Measurements from ENCODE around the gene SMPD1. TPM values are rescaled to one million over a fixed set of nuclear protein-coding genes. Genes with fewer than 3 reads are reported as not detected.

The SMPD1 gene
- total RNA-seq, 1 experiment from 2014 or later: 2.8 TPM

DNA sequence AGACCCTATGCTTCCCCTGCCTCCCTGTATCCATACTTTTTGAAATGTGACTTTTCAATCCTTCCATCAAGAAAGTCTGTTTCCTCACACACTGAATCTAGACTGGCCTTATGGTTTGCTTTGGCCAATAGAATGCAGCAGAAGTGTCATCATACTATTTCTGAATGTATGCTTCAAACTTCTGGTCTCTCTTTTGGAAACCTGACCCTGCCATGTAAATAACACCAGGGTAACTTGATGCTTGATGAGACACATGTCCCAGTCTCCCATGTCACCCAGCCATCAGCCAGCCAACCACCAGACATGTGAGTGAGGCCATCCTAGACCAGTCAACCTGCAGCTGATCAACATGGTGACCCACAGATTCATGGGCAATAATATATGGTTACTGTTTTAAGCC is 40.2 kb upstream of the SMPD1 start:
- no TSS peak for BruUV-seq (replicated peaks)
- intact Hi-C loops (cut with micrococcal nuclease): loop anchor here (10.0 kb wide), 1 partner anchor 535 kb away; no protein-coding TSS in a partner anchor
- TF ChIP-seq RAD21 (IDR thresholded peaks at IDR 0.05; ENCODE audit: low read depth): no peak
- no peak for TF ChIP-seq EZH2 (IDR thresholded peaks at IDR 0.05)
- no peak for TF ChIP-seq FOSL1 (IDR thresholded peaks at IDR 0.05; ENCODE audit: low read depth)
- no peak for TF ChIP-seq EGR1 (IDR thresholded peaks at IDR 0.05; ENCODE audit: low read depth)
- TF ChIP-seq ZFX (IDR thresholded peaks at IDR 0.05): no peak
- TF ChIP-seq CEBPB (IDR thresholded peaks at IDR 0.05; ENCODE audit: low read depth): no peak
- TF ChIP-seq, protein P1, sequence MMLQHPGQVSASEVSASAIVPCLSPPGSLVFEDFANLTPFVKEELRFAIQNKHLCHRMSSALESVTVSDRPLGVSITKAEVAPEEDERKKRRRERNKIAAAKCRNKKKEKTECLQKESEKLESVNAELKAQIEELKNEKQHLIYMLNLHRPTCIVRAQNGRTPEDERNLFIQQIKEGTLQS (IDR thresholded peaks at IDR 0.05): no peak
- no peak for TF ChIP-seq CBX3 (IDR thresholded peaks at IDR 0.05; ENCODE audit: low read depth)
- TF ChIP-seq JUND (IDR thresholded peaks at IDR 0.05): no peak
- TF ChIP-seq EZH2phosphoT487 (IDR thresholded peaks at IDR 0.05; ENCODE audit: borderline replicate concordance): no peak
- TF ChIP-seq TCF7L2 (IDR thresholded peaks at IDR 0.05; ENCODE audit: borderline replicate concordance, extremely low read depth, insufficient read depth, insufficient read length): no peak
- no peak for TF ChIP-seq ELF1 (IDR thresholded peaks at IDR 0.05; ENCODE audit: borderline replicate concordance, low read depth)
- no peak for TF ChIP-seq SIN3A (IDR thresholded peaks at IDR 0.05; ENCODE audit: low read depth)
- TF ChIP-seq YY1 (IDR thresholded peaks at IDR 0.05; ENCODE audit: extremely low read depth, insufficient replicate concordance, low read depth, low read length): no peak
- no peak for TF ChIP-seq POLR2A (IDR thresholded peaks at IDR 0.05; ENCODE audit: borderline replicate concordance, extremely low read depth, insufficient read depth, insufficient read length)
- no peak for TF ChIP-seq POLR2AphosphoS5 (IDR thresholded peaks at IDR 0.05; ENCODE audit: low read depth, low read length)
- TF ChIP-seq, protein P2, sequence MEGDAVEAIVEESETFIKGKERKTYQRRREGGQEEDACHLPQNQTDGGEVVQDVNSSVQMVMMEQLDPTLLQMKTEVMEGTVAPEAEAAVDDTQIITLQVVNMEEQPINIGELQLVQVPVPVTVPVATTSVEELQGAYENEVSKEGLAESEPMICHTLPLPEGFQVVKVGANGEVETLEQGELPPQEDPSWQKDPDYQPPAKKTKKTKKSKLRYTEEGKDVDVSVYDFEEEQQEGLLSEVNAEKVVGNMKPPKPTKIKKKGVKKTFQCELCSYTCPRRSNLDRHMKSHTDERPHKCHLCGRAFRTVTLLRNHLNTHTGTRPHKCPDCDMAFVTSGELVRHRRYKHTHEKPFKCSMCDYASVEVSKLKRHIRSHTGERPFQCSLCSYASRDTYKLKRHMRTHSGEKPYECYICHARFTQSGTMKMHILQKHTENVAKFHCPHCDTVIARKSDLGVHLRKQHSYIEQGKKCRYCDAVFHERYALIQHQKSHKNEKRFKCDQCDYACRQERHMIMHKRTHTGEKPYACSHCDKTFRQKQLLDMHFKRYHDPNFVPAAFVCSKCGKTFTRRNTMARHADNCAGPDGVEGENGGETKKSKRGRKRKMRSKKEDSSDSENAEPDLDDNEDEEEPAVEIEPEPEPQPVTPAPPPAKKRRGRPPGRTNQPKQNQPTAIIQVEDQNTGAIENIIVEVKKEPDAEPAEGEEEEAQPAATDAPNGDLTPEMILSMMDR (IDR thresholded peaks at IDR 0.05 in 2 of 3, conservative IDR thresholded peaks at IDR 0.05 in 1 of 3; ENCODE audit: borderline replicate concordance in 1 of 3, insufficient read depth in 1 of 3, low read depth in 2 of 3, low read length in 2 of 3): no peak
- TF ChIP-seq, protein P3, sequence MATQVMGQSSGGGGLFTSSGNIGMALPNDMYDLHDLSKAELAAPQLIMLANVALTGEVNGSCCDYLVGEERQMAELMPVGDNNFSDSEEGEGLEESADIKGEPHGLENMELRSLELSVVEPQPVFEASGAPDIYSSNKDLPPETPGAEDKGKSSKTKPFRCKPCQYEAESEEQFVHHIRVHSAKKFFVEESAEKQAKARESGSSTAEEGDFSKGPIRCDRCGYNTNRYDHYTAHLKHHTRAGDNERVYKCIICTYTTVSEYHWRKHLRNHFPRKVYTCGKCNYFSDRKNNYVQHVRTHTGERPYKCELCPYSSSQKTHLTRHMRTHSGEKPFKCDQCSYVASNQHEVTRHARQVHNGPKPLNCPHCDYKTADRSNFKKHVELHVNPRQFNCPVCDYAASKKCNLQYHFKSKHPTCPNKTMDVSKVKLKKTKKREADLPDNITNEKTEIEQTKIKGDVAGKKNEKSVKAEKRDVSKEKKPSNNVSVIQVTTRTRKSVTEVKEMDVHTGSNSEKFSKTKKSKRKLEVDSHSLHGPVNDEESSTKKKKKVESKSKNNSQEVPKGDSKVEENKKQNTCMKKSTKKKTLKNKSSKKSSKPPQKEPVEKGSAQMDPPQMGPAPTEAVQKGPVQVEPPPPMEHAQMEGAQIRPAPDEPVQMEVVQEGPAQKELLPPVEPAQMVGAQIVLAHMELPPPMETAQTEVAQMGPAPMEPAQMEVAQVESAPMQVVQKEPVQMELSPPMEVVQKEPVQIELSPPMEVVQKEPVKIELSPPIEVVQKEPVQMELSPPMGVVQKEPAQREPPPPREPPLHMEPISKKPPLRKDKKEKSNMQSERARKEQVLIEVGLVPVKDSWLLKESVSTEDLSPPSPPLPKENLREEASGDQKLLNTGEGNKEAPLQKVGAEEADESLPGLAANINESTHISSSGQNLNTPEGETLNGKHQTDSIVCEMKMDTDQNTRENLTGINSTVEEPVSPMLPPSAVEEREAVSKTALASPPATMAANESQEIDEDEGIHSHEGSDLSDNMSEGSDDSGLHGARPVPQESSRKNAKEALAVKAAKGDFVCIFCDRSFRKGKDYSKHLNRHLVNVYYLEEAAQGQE (IDR thresholded peaks at IDR 0.05; ENCODE audit: low read depth): no peak
- TF ChIP-seq SRF (IDR thresholded peaks at IDR 0.05; ENCODE audit: low read depth): no peak
- TF ChIP-seq ZNF274 (IDR thresholded peaks at IDR 0.05; ENCODE audit: low read depth, low read length): no peak
- ChIA-PET CTCF (no interaction called here), RAD21 (ENCODE audit: low non-redundant PET in 1 of 2, low total read pairs in 2 of 2, uncharacterized antibody in 2 of 2, unreplicated experiment in 2 of 2) (interaction anchor here in 1 of 2 experiments (0.6 kb wide), 1 partner anchor 40 kb away, joined by 3 read pairs; no protein-coding TSS in a partner anchor), POLR2A (interaction anchor here (0.6 kb wide), 1 partner anchor 10 kb away, joined by 4 read pairs; no protein-coding TSS in a partner anchor)
- DNase-seq (ENCODE audit: low read depth, low spot score) (no peak), ATAC-seq (no peak)
- Histone ChIP-seq H3K27me3 (ENCODE audit: insufficient read depth, low read length) (no peaks in the 10 kb centered on the region), H3K9ac (ENCODE audit: low read length) (no peak overlapping the region), H4K20me1 (ENCODE audit: insufficient read depth) (no peaks in the 10 kb centered on the region), H3K9me2 (ENCODE audit: insufficient read depth) (0 out of 2 replicates have a peak, but pooled peaks cover 3% of the 10 kb centered on the region), H3K4me2 (ENCODE audit: low read length) (no peak overlapping the region), H3K9me3 (ENCODE audit: control insufficient read depth in 1 of 2, insufficient read depth in 1 of 2, low read depth in 1 of 2, low read length in 2 of 2) (no peaks in the 10 kb centered on the region), H3K36me3 (ENCODE audit: control insufficient read depth in 1 of 2, insufficient read depth in 2 of 2, low read length in 2 of 2) (no peaks in the 10 kb centered on the region), H3K79me2 (ENCODE audit: insufficient read depth, low read length) (no peaks in the 10 kb centered on the region), H3K27ac (ENCODE audit: low read depth, low read length) (no peak overlapping the region), H3K4me1 (ENCODE audit: control insufficient read depth in 1 of 2, insufficient read depth in 2 of 2, low read length in 2 of 2) (peaks cover 0 to 5% of the 10 kb centered on the region in 2 experiments; a peak in 1 of 4 replicates), H2AFZ (ENCODE audit: low read depth, low read length, poor library complexity, severe bottlenecking) (no peak overlapping the region), H3K4me3 (replicated peaks in 1 of 2; ENCODE audit: low read depth in 1 of 2, low read length in 2 of 2) (no peak overlapping the region)

Measured in HCT116 (cell line).